Dedifferentiated amniotic fluid mesenchymal stem cell (primary cell): ENCODE data around the gene RAI2.

Source experiments
- DNase-seq: peaks from one replicate; pipeline ENCODE4 v3.0.0-alpha.2; 2016; ENCODE audit errors: extremely low spot score

RAI2 gene

DNA sequence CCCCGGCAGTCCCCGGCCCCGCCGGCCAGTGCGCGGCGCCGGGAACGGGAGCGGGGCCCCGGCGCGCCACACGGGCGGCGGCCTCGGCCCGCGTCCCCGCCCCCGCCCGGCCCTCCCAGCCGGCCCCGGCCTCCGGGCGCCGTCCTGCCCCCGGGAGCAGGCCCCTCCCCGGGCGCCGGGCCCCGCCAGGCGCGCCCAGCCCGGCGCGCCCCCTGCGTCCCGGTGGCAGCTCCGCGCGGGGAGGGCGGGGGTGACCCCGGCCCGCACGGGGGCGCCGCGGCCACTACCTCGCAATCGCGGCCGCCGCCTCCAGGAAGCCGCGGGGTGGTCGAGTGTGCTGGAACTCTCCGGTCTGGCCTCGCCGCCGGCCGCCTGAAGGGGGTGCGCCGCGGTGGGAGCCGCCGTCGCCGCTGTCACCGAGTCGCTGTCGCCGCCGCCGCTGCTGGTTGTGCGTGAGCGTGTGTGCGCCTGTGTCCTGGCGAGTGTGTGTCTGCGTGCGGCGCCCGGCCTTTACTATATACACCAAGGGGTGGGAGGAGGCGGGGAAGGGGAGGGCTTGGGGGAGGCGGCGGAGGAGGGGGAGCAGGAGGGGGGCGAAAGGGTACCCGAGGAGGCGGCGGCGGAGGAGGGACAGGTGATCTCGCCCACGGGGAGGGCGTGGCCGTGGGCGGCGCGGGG, at the start of gene RAI2:
Gene RAI2, minus strand, starts transcription at position 488 of the 678 bp plus-strand sequence. CDS start 59,288 bp downstream, outside the sequence.
- no peak for DNase-seq

DNA sequence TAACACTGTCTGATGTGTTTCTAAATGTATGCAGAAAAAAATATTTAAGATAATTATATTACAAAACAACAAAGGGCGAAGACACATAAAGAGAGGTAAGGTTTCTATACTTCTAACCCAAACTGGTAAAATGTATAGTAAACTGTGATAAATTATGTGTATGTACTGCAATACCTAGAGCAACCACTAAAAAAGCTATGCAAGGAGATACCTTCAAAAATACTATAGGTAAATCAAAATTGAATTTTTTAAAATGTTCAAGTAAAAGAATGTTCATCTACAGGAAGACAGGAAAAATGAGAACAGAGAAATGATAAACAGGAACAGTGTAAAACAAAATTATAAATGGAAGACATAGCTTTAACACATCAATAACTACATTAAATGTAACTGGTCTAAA, 27.3 kb upstream of the RAI2 start:
- no peak for DNase-seq

DNA sequence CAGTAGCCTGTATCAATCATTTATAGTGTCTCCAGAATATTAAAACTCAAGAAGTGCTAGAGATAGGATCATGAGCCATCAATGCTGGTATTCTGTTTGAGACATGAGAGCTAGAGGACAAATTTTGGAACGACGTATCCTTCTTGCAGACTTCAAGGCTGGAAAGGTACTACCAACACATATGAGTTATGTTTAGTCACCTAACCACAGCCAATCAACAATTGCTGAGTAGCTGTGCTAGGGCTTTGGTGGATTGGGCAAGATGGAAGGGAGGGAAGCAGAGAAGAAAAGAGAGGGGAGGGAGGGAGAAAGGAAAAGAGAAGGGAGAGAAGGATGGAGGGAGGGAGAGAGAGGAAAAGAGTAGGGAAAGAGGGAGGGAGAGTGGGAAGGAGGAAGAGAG, 21.6 kb upstream of the RAI2 start:
- DNase-seq = no peak

DNA sequence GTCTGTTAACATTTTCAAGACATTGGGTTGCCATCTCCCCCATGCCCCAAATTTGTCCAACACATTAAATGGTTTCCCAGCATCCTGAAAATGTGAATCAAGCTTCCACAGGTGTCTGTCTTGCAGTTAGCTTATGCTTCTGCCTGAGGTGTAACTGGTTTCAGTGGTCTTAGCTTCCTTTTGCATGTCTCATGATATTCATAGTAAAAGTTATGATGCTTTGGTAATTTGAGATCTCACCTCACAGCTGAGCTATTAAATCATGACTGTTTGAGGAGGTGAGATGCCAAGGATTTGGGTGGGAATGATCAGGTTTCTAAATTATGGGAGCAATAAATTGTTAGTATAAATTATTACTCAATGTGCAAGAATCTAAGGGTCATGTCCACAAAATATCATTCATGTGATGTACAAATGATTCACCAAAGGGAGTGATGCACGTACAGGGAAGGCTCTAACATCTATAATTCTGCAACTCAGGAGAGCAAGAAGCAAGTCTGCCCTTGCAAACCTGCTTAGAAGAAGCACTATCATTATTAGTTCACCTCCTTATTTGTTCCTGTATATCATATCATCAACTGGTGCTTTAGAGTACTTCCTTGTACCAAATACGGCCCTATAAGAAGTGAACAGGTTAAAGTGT, 17.1 kb upstream of the RAI2 start:
- no peak for DNase-seq

DNA sequence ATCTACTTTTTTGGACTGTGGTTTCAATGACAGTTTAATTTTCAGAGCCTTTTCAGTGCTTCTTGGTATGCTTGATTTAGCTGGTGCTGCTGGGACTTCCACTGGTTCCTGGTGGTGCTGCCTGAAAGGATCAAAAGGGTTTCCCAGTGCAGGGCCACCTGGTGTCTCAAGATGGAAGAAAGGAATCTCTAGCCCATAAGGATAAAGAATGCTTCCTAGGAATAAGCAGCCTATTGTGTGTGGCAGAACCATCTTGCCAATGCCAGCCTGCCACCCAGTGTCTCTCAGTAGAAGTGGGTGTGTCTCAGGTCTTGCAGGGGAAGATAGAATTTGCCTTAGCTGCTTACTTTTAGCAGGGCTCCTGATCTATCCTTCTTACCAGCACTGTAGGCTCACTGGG, 15.0 kb upstream of the RAI2 start:
- no peak for DNase-seq

DNA sequence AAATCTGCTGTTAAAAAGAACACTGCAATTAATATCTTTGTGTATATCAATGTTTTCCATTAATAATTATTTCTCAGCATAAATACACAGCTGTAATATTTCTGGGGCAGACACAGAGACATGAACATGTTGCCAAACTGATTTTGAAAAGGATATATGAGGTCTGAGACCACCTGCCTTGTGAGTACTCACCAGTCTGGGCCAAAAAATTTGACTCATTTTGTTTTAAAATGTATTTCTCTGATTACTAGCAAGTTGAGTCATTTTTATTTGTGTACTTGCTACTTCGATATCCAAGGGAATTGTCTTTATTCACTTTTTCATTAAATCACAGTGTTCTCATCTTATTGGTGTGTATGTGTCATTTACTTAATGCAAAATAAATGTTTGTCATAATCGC, 8.5 kb upstream of the RAI2 start:
- no peak for DNase-seq

DNA sequence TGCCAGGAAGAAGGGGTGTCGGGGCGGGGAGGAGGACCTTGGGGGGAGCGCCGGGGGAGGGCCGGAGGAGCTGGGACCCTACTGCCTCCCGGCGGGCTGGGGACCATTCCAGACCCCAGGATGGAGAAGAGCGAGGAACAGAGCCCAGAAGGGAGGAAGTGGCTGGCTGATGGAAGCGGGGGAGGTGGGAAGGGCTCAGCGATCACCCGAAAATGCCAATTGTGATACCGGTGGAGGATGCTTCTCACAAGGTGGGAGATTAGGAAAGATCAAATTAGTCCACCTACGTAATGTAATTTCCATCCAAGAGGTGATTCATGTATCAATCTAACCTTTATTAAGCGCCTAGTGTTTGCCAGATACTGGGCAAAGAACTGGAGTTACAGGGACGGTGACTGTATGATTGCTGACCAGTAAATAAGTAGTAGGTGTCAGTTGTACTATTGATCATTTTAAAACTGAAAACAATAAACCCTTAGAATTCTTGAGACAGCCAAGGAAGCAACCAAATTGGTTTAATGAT, 452 bp upstream of the RAI2 start:
- no peak for DNase-seq

DNA sequence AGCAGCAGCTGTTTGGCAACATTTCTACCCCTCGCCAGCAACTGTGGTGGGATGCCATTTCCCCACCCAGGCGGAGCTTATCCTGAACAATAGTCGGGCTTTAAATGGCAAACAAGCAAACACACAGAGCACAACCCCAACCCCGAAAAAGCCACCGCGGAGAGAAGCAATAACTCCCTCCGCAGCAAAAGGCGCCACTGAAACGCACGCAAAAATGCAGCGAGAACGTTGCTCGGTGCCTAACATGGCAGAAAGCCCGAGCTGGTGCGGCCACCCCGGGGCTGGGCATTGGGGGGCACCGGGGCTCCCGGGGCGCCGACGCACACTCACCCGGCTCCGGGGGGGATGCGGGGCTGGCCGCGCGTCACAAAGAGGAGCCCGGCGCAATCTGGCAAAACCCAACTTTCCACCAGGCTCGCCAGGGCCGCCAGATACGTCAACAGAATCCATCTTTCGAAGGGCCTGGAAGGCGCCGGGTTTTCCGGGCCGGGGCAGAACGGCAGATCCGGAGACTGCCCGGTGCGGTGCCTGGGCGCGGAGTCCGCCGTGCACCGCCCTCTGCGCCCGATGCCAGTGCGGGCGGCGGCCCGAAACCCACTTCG, 818 bp downstream of the RAI2 start:
- no peak for DNase-seq

DNA sequence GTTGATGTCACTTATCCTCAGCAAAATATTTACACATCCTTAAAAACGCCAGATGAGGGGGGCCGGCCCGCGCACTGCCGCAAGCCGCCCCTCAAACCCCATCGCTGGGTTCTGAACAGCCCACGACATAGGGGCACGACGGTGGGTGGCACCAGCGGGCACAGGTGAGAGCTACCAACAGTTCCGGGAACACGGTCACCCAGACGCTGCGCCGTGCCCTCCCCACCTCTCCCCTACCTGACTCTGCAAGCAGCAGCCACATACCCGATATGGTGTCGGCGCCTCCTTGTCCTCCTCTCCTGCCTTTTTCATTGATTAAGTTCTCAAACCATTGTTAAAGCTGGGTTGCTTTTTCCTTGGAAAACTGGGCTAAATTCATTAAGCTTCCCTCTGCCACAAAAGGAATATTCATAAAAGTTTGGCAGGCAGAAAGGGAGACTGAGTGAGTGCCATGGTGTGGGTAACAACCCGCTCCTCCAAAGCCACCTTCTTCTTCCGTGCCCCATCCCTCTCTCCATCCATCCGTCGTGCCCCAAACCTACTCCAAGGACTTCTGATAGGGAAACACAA, 1.4 kb downstream of the RAI2 start:
- DNase-seq = no peak

DNA sequence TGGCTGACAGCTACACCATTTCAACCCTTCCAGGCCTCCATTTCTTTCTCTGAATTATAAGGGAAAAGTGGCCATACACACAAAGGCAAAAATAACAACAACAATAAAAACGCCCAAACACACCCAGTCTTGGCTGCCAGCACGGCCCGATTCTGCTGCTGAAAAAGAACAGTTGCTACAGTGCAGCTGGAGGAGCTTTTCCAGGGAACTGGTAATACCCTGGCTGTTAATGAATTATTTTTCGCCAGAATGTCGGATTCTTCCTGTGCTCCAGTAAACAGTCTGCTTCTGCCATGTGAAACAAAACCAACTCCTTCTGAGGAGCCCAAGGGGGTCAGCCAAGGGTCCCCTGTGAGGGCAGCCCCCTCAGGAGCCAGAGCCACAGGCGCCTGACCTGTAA, 6.6 kb downstream of the RAI2 start:
- no peak for DNase-seq

DNA sequence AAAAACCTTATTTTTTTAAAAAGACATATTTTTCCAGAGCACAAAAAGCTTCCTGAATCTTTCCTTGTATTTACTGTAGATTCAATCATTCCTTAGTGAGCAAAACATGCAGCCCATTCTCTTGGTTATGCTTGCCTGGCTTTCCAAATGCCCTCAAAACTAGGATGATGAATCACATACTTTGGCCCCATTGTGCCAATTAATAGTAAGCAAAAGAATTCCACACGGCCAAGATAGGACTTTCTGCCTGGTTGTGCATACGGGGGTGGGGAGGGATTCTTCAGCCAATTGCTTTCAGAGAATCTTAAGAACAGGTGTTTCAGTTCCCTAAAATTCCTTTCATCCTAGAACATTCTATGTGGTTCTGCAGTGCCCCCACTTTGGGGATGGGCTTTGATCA, 7.0 kb downstream of the RAI2 start:
- DNase-seq = no peak

DNA sequence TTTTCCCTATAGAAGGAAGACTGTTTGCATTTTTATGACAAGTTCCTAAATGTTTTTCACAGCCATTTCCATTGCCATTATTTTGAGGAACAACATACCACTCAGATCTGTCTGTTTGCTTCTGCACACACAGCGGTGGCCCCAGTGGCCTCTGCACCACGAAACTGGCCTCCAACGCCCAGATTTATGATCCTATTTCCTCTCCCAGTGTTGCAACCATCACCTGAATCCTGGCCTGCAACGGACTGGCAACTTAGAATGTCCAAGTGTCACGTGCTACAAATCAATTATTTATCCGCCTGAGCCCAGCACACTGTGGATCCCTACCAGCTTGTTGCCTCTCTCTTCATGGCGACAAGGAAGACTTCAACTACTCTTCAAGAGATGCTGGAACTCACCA, 9.2 kb downstream of the RAI2 start:
- no peak for DNase-seq

DNA sequence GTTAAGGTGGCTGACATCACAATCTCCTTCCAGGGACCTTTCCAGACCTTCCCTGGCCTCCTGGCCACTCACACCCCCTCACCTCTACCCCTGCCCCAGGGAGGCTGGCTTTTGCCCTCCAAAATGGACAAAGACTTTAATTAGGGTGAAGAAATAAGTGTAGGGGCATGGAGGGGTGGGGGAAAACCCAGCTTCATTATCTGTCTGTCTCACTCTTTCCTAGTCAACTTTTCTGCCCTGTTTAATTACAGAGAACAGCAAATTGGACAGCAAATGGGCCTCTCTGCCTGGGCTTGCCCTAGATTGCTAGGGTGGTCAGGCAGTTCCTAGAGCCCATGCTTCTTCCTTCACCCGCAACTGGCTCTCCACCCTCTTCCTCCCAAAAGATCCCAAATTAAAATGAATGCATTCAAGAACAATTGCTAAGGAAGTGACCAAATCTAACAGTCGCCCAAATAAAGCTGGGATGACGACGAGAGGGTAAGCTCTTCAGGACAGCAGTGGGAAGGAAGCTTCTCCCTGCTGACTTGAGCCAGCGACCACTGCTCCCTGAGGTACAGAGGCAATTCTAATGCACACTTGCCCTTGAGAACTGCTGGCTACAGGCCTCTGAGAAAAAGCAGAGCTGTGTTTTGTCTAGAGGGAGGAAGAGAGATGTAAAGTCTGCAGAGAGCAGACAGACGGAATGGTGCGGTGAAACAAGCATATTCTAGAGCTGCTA, 12.4 kb downstream of the RAI2 start:
- no peak for DNase-seq

DNA sequence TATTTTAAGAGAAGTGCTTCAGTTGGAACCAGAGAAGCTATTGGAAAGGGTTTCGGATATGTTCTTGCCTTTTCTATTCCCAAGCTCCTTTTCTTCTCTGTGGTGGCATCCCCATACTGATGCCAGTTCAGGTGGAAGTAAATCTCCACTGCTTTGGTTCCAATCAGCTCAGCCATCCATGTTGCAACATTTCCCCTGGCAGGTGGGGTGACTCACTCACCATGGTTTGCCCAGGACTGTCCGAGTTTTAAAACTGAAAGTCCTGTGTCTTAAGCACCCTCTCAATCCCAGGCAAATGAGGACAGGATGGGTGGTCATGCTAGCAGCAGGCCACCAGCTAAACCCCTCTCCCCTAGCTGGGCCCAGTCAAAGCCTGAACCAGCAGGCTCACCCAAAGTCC, 15.1 kb downstream of the RAI2 start:
- DNase-seq = no peak

DNA sequence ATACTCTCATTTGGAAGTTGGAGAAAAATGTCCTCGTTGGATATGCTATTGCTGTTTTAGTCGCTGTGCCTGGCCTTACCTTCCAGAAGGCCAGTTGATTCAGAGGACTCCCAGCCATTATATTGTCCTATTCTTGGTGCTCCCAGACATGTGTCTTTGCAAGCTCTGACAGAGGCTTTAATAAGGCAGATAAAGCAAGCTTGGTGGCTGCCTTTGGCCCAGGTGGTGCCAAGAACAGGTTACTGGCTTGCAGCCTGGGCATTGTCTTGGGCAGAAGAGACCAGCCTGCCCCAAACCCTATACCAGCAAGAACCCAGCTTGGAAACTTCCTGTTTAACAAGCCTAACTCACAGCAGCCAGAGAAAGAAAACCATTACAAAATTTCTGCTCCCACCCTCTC, 16.9 kb downstream of the RAI2 start:
- DNase-seq = no peak

DNA sequence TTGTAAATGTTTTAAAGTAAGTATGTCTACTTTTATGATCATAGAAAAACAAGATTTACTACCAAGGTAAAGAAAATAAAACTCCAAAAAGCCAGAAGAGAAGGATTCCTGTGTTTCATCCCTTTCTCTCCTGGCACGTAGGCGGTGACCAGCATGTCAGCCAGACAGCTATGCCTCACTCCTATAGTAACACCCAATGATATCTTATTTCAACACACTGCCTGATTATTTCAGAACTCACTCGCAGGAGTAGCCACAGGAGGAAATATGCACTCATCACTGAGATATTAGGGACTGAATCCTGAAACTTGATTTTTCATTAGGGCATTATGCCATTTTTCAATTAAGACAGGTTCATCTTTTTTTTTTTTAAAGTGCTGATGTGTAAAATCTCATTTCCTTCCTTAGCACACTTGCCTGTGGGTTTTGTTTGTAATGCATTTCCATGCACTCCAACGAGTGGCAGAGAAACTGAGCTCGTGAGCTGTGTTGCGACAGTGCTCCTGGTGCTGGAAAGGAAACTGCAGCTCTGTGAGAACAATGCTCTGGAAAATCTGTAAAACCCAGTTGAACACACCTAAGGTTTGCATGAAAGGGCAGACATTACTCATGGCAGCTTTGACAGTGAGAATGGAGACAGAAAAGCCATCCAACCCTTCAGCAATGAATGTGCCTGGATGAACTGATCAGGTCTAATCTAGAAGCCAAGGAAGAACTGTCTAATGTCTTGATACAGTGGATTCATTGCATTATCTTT, 18.2 kb downstream of the RAI2 start:
- no peak for DNase-seq

DNA sequence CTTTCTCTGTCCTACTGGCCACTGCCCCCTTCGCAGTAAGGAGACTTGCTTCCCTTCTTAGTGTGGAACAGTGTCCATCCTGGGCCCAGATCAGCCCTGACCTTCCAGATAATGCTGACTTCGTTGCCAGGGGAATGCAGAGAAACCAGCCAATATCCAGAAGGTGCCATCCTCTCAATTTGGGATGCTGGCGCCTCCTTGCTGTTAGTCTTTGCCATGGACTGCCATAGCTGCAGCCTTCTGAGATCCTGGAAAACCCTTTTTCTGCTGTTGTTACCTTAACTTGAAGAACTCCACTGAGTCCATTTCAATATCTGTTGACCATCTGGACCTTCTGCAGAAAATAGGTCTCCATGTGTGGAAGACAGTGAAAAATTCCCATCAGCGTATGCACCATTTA, 21.8 kb downstream of the RAI2 start:
- DNase-seq = no peak

DNA sequence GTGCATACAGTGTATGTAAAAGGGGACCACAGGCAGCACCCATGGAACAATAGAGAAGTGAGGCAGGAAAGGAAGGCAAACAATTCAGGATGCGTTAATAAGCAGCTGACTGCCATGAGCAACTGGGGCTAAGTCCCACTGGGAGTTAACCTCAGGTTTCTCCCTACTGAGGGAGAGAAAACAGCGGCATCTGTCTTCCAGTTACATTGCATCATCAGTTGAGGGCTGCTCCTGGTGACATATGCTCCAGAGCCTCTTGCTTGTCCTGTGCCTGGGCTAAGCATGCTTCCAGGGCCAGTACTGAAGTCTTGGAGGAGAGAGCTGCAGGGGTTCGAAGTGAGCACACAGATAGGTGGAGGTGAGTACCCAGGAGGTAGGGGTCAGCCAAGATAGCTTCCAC, 24.3 kb downstream of the RAI2 start:
- DNase-seq = no peak

DNA sequence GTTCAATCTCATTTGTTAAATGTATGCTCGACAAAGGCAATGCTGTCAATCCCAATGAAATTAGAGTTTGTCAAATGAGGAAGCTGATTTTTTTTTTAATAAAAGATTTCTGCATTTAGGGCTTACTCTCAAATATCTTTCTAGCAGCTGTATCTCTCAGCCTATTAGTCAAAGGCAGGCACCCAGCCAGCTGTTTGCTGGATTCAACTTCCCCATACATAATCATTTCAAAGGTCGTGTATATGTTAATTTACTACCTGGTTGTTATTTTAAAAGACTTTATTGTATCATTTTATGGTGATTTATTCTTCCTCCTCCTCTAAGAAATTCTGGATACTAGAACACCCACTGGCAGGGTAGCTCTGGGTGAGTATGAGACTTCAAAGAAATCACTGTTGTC, 27.1 kb downstream of the RAI2 start:
- DNase-seq = no peak

DNA sequence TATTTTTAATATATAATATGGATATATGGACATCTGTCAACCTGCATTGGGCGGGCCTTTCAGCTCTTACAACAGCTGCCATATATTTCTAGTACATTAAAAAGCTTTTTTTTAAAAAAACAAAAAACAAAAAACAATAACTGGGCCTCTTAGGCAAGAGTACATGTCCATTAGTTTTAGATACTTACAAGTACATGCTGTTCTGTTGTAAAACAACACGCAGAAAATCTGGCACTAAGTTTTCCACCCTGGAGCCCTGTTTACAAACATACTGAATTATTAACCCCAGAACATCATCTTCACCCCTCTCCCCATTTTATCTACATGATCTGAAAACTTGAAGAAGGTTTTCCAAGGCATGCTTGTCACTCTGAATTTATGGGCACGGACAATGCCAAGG, 29.8 kb downstream of the RAI2 start:
- DNase-seq = no peak

DNA sequence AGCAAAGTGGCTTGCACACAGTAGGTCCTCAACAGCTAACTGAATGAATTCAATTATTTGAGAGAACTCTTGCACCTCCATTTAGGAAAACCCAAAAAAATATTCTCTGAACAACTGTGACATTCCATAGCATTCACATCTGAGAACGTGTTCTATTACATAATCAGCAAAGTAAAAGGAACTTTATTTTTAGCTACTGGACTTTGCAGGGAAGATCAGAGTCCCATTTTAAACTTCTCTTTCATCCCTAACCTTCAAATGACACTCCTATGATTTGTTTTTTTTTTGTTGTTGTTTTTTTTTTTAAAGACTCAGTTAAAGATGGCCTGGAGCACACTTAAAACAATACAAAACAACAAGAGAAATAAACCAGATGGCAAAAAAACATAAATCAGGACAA, 30.9 kb downstream of the RAI2 start:
- DNase-seq = no peak

DNA sequence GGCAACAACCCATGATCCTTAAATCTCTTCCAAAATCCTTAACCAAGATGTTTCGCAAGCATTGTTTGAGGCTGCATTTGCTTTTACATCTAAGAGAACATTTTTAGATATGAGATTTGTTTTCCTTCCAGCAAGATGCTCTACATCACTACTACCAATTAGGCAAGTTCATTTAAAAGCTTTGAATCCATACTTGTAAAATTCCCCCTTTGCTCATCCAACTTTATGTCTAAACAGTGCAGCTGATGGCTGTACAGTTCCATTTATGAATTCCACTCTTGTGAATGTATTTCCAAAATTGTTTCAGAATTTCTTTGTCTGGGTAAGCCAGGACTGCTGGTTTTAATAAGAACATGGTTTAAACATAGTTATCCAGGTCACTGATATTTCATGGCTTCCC, 31.5 kb downstream of the RAI2 start:
- DNase-seq = no peak
